Adipose tissue (tissue), 3 donors: ENCODE measurements around the gene AKAP8. TPM values are rescaled to one million over a fixed set of nuclear protein-coding genes. Genes with fewer than 3 reads are reported as not detected.
"Not testable (repeated sequence)": the region's sequence is repeated elsewhere in the genome, so short reads cannot be mapped to it uniquely, and the experiment has no call there.

ENCODE experiments used
- H3K27ac ChIP-seq: one replicate; pipeline ENCODE4 v1.5.1; 2013; ENCODE audit warnings: low read depth, low read length
- WGBS, 3 donors: extraction: QIAGEN DNeasy Blood & Tissue Kit; methylation state at CpG; one replicate each; pipeline ENCODE4 v1.1.7; 2013; 5-methylcytosine and 5-hydroxymethylcytosine counted together
- polyA plus RNA-seq, 3 donors: library from polyadenylated mRNA; stranded (reverse); fragments of 200-250 nt; gene quantifications; one replicate each; pipeline ENCODE4 v1.2.3, GENCODE V29; 2013
- donor health status: healthy with polysubstance abuse.
- donor health status: Bipolar disorder and iron deficiency.
- donor health status: healthy.

AKAP8 gene
- polyA plus RNA-seq, 3 donors: 8.7 to 19.3 (median 13.3) TPM

DNA sequence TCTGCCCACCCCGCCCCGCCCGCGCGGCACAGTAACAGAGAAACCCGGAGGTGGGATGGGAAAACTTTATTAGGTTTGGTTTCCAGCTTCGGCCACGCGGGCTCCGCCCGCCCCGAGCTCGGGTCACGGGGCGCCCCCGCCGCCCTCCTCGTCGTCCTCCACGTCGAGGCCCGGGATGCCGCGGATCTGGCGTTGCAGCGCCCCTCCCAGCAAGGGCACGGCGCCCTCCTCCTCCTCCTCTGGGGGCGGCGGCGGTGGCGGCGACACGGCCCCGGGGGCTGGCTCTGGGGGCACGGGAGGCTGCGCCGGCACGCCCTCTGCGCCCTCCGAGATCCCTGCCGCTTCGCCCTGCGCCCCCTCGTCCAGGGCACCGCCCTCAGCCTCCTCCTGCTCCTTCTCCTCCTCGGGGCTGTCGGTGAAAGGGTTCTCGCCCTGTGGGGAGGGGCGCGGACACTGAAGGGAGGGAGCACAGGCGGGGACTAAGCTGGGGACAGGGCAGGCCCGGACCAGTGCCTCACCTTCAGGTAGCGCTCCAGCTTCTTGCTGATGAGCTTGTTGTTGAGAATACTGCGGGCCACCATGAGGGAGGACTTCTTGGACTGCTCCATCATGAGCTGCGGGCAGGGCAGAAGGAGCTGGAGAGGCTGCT, 536 bp upstream of the AKAP8 start:
- no peak overlapping the region for H3K27ac ChIP-seq
- WGBS, 3 donors: 1 to 4% (median 2%) methylated on average over 36 to 56 of the region's 56 CpGs

DNA sequence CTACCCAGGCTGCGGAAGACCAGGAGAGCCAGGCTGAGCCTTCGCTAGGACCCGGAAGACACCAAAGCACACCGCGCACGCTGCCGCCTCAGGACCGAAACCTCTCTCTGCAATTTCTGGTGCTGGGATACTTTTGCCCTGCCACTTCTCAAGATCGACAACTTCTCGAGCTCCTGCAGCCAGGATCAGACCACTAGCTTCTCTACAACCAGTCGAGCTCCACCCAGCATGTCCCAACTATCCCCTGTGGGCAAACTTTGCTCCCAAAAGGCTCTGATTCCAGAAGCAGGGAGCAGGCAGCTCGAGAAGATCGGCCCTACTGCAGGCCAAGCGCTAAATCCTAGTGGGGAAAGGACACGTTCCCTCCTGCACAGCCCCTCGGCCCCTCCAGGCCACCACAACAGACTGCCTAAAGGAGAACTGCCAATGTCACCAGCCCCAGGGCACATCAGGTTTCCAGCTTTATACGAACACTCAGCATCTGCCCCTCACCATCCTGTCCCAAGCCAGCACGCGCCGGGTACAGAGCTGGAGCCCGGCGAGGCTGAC, 979 bp downstream of the AKAP8 start:
- 0% methylated on average over 22 of the region's 22 CpGs for WGBS, 3 donors
- peak overlapping the region; percentile 75 for H3K27ac ChIP-seq

DNA sequence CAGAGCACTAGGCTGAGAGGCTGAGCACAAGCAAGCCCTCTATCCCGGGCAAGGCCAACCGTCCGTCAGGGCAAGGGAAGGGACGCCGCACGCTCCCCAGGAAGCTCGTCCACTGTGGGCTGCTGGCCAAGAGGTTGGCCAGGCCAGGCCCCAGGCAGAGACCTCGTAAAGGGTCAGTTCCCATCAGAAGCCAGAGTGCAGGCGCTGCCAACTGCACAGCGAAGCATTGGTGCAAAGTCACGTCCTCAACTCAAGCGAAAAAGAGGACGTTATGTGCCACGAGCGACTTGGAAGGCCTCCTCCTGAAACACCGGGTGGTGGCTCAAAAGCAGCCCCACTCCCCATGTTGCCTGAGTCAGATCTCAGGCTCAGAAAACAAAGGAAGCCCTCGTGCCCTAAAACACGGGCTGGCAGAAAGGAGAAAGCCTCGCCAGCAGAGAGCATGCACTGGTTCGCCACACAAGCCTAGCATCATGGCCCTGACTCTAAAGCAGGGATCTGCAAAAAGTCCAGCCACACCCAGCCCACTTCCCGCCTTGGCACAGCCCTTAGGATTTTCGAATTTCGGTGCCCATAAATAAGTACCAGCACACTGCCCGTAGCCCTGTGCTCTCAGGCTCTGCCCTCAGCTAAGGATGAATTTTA, 4.7 kb downstream of the AKAP8 start:
- 49 to 64% (median 54%) methylated on average over 24 of the region's 24 CpGs for WGBS, 3 donors
- H3K27ac ChIP-seq: no peak overlapping the region

DNA sequence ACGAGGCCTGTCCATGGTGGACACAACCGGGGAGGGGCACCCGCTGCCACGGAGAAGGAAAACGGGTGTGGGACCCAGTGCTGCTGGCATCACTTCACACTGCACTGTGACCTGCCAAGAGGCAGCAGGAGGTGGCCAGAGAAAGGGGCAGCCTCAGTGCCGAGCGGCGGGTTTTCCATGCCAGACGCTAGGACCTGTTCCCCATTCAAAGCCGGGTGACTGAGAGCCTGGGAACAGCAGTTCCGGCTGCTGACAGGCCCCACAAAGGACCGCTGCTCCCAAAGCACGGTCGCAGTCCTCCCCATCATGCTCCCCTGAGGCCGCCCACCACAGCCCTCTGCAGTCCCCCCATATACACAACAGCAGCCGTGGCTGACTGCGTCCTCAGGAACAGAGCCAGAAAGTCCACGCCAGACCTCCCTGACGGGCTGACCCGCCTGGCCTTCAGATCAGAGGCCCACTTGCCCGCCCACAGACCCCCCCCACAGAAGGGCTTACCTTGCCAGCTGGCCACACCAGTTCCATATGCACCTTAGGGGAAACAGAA, 5.4 kb downstream of the AKAP8 start:
- WGBS, 3 donors: 50 to 69% (median 69%) methylated on average over 18 to 21 of the region's 21 CpGs
- no peak overlapping the region for H3K27ac ChIP-seq

DNA sequence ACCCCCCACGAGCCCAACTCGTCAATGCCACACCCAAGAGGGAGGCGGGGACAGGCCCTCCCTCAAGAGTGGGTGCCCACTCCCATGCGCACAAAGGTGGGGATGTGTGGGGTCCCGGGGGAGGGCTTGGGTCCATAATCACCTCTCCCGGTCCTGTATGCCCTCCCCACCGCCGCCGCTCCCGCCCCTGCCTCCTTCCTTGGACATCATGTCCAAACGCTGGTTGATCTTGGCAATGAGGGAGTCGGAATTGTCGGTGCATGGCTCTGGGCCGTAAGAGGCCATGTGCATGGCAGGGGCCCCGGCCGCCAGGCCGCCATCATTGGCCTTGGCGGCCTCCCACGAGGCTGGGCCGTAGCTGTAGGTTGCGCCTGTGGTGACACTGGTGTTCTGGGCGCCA, 5.9 kb downstream of the AKAP8 start:
- WGBS, 3 donors: 89 to 91% (median 91%) methylated on average over 22 of the region's 22 CpGs
- no peak overlapping the region for H3K27ac ChIP-seq

DNA sequence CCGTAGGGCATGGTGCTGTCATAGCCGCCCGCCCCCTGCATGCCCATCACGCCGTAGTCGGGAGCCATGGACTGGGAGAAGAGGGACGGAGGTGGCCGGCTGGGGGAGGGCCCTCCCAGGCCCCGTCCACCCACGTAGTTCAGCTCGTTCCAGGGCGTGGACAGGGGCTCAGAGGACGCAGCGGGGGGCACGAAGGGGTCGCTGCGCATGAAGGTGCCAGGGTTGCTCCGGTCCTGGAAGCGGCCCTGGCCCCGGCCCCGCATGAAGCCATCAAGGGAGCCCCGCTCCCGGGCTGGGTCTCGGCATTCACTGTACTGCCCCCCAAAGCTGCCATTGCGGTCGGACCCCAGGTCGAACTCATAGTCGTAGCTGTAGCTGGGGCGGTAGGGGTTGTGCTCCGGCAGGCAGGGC, 6.7 kb downstream of the AKAP8 start:
- H3K27ac ChIP-seq: no peak overlapping the region
- 93 to 95% (median 95%) methylated on average over 26 to 30 of the region's 30 CpGs for WGBS, 3 donors

DNA sequence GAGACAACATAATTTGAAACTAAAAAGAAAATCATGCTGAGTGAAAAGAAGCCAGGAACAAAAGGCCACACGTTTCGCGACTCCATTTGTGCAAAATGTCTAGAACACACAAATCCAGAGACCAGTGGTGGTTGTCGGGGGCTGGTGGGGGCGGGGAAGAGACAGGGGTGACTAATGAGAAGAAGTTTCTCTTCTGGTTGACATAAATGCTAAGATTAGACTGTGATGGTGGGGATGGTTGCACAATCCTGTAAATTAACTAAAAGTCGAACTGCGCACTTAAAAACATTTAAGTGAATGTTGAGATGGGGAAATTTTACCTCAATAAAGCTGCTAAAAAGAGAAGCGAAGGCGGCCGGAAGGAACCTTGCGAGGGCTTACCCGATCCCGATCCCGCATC, 7.1 kb downstream of the AKAP8 start:
- 92 to 94% (median 93%) methylated on average over 14 of the region's 14 CpGs for WGBS, 3 donors

DNA sequence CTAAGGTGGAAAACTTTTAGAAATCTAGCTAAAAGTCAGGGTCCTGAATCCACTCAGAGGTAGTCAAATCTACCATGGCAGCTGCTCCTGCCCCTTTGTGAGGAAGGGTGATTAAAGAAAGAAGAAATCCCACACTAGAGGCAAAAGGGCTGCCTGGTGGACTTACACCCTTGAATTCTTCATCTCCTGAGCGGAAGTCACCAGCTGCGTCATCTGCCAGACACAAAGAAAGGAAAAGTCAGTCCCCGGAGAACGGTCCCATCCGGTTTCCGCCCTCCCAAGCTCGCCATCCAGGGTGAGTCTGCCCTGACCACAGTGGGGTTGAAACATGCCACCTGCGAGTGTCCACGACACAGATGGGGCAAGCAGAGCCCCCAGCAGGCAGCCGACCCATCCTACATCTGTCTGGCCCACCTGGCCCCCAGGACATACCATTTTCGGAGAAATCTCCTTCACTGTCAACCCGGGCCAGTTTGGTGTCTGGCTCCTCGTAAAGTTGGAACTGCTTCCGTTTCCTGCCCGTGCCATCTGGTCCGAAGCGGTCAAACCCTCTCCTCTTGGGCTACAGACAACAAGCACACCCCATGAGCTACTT, 7.7 kb downstream of the AKAP8 start:
- H3K27ac ChIP-seq: no peak overlapping the region
- 79 to 94% (median 84%) methylated on average over 17 of the region's 17 CpGs for WGBS, 3 donors

More for the DNA sequence above, 7.1 kb downstream of the AKAP8 start:
- H3K27ac ChIP-seq: no peak overlapping the region

DNA sequence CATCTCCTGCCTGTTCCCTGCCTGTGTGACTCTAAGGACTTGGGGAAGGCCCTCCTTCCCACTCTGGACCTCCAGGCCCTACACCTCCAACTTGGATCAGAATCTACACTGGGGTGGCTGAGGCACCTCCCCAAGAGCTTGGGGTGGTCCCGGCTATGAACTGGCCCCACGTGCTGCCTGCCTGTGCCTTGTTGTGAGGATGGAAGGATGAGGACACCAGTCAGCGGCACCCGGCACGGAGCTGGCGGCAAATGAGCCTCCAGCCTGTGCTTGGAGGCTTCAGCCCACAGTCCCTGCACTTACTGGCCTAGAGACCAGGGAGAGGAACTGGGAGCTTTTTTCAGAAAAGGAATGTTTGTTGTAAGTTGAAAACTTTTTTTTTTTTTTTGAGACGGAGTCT, 8.5 kb downstream of the AKAP8 start:
- H3K27ac ChIP-seq: no peak overlapping the region
- 94 to 98% (median 98%) methylated on average over 6 to 7 of the region's 7 CpGs for WGBS, 3 donors

DNA sequence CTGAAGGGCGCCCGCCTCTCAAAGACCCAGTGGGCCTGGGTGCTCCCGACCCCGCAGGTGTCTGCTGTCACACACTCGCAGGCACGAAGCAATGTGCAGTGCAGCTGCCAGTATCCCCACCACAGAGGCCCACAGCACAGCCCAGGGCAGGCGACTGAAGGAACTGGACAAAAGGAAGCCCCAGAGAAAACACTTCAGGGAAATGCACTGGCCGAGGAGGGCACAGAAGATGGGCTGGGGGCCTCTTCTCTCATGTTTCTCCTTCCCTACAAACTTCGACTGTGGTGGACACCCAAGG, 10.0 kb downstream of the AKAP8 start:
- 94 to 96% (median 95%) methylated on average over 9 of the region's 9 CpGs for WGBS, 3 donors
- H3K27ac ChIP-seq: no peak overlapping the region

DNA sequence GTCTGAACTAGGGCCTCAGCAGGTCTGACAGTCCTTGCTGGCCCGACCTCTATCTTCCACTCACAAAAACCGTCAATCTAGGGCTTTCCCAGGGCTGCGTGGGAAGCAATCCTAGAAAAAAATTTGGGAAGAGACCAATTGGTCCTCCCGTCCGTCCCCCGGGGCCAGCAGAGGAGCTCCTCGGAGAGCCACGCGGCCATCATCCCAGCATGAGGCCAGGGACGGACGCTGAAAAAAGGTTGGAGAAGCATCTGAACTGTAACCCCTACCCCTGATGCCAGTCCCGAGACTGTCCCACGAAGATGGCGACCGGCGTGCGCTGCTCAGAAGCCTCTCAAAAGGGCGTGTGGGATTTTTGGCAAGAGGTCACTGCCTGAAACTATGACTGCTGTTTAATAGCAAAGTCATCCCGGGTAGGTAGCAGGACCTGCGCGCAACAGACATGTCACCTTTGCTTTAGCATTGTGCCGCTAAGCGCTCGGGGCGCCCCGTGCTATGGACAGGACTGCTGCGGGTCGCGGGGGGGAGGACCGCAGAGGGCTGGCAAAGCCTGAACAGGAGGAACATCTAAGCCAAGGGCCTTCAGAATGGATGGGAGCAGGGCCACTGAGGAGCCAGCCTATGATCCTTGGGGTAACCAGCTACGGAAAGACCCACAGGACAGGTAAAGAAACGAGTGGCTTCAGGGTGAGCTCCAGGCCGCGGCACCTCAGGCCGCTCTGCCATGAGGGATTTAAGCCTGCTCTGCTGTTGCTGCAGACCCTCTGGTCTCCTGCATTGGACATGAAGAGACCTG, 10.6 kb downstream of the AKAP8 start:
- WGBS, 3 donors: 87 to 94% (median 91%) methylated on average over 35 of the region's 35 CpGs
- H3K27ac ChIP-seq: no peak overlapping the region

DNA sequence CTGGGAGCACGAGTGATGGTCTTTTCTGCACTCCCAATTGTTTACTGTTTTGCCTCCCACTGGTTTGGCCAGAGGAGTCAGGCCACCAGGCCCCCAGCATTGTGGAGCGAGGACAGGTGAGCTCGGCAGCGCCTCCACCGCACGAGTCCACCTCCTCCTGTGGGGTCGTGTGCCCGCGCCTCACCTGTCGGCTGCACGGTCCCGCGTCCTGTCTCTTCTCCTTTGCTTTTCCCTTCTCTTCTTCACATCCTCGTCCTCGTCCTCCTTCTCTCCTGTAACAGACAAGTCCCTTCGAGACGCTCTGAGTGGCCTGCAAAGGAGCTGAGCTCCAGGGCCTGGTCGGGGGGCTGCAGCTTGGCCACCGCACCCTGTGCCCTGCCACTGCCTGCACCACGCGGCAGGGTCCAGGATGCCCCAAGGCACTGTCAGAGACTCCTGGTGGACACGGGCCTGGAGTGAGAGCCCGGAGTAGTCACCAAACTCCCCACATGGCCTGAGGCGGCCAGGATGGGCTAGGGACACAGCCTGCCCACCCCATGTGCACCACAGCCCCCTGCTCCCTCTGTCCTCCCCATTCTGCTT, 11.4 kb downstream of the AKAP8 start:
- H3K27ac ChIP-seq: no peak overlapping the region

DNA sequence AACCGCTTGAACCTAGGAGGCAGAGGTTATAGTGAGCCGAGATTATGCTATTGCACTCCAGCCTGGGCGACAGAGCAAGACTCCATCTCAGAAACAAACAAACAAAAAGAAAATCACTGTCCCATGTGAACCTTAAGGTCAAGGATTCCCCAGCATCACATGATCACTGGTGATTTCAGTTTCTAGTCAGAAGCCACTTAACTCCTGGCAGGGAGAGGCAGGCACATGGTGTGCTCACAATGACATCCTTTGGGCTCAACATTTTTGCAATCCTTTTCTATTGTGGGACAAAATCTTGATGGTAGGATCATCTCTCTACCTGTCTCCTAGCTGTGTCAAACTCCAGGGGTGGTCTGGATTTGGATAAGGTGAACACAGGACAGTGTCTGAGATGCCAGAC, 12.1 kb downstream of the AKAP8 start:
- H3K27ac ChIP-seq: no peak overlapping the region
- WGBS, 3 donors: 81 to 94% (median 89%) methylated on average over 3 of the region's 3 CpGs

More for the DNA sequence above, 11.4 kb downstream of the AKAP8 start:
- 94 to 95% (median 95%) methylated on average over 22 to 24 of the region's 24 CpGs for WGBS, 3 donors

DNA sequence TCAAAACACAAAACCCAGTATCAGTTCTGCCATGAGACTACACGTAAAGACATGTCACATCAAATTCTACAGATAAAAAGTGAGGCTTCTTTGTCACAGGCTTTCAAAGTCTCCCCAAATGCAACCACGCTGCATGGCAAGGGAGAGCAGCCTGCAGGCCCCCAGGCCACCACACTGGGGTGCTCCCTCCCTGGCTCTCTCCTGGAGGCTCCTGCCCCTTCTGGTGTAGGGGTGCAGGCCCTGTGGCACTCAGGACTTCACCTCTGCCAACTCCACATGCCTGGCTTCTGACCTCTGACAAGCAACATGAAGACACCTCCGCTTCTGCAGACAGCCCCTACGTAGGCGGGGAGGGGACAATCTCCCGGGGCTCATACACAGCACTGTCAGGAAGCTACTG, 14.3 kb downstream of the AKAP8 start:
- 94 to 96% (median 95%) methylated on average over 6 of the region's 6 CpGs for WGBS, 3 donors

DNA sequence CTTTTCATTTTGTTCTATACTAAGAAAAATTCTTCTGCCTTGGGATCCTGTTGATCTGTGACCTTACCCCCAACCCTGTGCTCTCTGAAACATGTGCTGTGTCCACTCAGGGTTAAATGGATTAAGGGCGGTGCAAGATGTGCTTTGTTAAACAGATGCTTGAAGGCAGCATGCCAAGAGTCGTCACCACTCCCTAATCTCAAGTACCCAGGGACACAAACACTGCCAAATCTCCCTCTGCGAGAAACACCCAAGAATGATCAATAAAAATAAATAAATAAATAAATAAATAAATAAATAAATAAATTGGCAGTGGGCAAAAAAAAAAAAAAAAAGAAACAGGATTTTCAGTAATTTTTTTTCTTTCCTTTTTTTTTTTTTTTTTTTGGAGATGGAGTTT, 15.8 kb downstream of the AKAP8 start:
- WGBS, 3 donors: 36 to 64% (median 58%) methylated on average over 3 of the region's 3 CpGs
- H3K27ac ChIP-seq: not testable (repeated sequence)

More for the DNA sequence above, 14.3 kb downstream of the AKAP8 start:
- no peak overlapping the region for H3K27ac ChIP-seq

DNA sequence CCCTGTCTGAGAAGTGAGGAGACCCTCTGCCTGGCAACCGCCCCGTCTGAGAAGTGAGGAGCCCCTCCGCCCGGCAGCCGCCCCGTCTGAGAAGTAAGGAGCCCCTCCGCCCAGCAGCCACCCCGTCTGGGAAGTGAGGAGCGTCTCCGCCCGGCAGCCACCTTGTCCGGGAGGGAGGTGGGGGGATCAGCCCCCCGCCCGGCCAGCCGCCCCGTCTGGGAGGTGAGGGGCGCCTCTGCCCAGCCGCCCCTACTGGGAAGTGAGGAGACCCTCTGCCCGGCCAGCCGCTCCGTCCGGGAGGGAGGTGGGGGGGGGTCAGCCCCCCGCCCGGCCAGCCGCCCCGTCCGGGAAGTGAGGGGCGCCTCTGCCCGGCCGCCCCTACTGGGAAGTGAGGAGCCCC, 16.5 kb downstream of the AKAP8 start:
- WGBS, 3 donors: 95 to 97% (median 96%) methylated on average over 4 to 27 of the region's 30 CpGs

DNA sequence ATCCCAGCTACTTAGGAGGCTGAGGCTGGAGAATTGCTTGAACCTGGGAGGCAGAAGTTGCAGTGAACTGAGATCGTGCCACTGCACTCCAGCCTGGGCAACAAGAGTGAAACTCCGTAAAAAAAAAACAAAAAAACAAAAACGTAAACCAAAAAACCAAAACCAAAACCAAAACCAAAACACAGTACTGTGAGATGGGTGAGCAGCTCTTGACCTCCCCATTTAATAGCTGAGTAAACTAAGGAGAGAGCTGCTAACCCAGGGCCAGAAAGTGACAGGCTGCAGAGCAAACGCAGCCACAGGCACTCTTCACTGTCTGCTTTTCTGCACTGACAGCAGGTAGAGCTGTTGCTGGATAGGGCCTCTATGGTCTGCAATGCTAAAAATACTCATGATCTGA, 19.6 kb downstream of the AKAP8 start:
- 79 to 86% (median 81%) methylated on average over 4 of the region's 4 CpGs for WGBS, 3 donors
- H3K27ac ChIP-seq: not testable (repeated sequence)

More for the DNA sequence above, 16.5 kb downstream of the AKAP8 start:
- not testable (repeated sequence) for H3K27ac ChIP-seq

DNA sequence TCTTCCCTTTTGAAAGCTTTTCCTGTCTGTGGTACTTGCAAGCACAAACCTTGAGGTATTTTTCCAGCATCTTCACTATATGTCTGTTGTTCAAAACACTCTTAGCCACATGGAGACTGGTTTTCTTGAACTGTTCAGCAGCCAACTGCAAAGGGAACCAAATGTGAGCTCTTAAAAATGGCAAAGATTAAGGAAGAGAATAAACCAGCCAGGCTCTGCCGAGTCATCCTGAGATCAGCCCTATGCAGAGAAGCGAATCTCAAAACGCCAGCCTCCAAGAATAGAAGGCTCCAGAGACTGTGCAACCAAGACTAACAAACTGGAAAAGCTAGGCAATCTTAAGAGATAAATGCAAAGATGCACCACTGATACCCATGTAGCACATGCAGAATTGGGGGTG, 20.7 kb downstream of the AKAP8 start:
- 72 to 89% (median 78%) methylated on average over 3 of the region's 3 CpGs for WGBS, 3 donors
- H3K27ac ChIP-seq: no peak overlapping the region
